ENCODE measurements around the gene CDH4.

CDH4 gene

GRCh38 chr20:61985096-61985495, 733.0 kb downstream of the CDH4 start:
- no peak overlapping the region for H3K4me3 ChIP-seq (ENCODE audit: low read depth, low read length)
- TF ChIP-seq, protein P1, sequence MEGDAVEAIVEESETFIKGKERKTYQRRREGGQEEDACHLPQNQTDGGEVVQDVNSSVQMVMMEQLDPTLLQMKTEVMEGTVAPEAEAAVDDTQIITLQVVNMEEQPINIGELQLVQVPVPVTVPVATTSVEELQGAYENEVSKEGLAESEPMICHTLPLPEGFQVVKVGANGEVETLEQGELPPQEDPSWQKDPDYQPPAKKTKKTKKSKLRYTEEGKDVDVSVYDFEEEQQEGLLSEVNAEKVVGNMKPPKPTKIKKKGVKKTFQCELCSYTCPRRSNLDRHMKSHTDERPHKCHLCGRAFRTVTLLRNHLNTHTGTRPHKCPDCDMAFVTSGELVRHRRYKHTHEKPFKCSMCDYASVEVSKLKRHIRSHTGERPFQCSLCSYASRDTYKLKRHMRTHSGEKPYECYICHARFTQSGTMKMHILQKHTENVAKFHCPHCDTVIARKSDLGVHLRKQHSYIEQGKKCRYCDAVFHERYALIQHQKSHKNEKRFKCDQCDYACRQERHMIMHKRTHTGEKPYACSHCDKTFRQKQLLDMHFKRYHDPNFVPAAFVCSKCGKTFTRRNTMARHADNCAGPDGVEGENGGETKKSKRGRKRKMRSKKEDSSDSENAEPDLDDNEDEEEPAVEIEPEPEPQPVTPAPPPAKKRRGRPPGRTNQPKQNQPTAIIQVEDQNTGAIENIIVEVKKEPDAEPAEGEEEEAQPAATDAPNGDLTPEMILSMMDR (IDR thresholded peaks at IDR 0.05; ENCODE audit: low read depth, low read length), result no peak

DNA sequence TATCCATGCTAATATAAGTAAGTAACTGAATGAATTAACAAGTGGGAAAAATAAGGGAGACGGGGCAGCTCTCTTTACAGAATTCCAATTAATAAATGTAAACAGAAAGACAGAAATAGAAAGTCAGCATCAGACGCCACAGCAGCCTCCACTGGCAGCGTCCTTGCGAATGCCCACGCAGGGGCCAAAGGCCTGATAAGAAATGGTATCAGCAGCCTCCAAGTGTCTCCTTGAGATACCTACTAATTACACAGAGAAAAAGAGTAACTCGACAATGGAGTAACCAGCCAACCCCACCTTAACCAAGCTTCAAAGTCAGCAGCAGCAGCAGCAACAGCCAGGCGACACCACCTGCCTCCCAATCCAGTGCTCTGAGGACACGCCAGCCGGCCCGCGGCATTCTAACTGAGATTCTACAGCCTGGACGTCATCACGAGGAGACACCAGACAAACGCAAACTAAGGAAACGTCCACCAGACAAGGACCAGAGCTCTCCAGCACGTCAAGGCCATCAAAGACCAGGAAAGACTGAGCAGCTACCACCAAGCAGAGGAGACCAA, 734.8 kb downstream of the CDH4 start:
- TF ChIP-seq, protein P1 (IDR thresholded peaks at IDR 0.05; ENCODE audit: low read depth, low read length), result no peak
- no peak overlapping the region for H3K4me3 ChIP-seq (ENCODE audit: low read depth, low read length)

GRCh38 chr20:61988665-61989064, 736.6 kb downstream of the CDH4 start:
- TF ChIP-seq, protein P1 (IDR thresholded peaks at IDR 0.05; ENCODE audit: low read depth, low read length), result no peak
- H3K4me3 ChIP-seq (ENCODE audit: low read depth, low read length), result no peak overlapping the region

DNA sequence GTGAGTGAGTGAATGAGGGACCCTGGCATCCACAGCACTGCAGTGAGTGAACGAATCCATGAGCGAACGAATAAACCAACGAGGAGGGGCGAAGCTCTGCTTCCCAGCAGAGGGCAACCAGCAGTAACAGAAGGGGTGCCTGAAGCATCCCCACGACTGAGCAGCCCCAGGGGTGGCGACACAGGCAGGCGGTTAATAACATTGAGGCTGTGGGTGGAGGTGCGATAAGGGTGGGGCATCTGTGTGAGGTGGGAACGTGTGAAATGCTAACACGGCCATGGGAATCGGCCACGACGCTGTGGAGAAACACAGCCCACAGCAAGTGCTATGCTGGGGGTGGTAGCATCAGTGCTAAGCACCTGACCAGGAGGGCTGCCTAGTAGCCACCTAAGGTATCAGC, 737.7 kb downstream of the CDH4 start:
- no peak overlapping the region for H3K4me3 ChIP-seq (ENCODE audit: low read depth, low read length)
- TF ChIP-seq, protein P1 (IDR thresholded peaks at IDR 0.05; ENCODE audit: low read depth, low read length), result no peak
